Thoracic aorta (tissue), 2 donors: ENCODE measurements around the gene HDAC5. TPM values are rescaled to one million over a fixed set of nuclear protein-coding genes. Genes with fewer than 3 reads are reported as not detected.

Source experiments
- ATAC-seq: fragments of 150-250 bp; one replicate; pipeline ENCODE4 v1.8.0; 2017; ENCODE audit warnings: low read depth; ENCODE audit not compliant: insufficient number of reproducible peaks, low FRiP score
- DNase-seq: peaks from one replicate; pipeline ENCODE4 v3.0.0-alpha.2; 2020; ENCODE audit warnings: low spot score
- H3K27ac ChIP-seq, 2 donors: fragments of 200-600 bp; sonication (generic); 1 replicate in 1 of 2; 2 replicates in 1 of 2; pipeline ENCODE4 v1.5.1; 2016; ENCODE audit warnings: mild to moderate bottlenecking in 2 of 2, moderate library complexity in 2 of 2
- H3K27me3 ChIP-seq: fragments of 200-600 bp; sonication (generic); replicated peaks from 2 replicates; pipeline ENCODE4 v1.6.0; 2016; ENCODE audit warnings: mild to moderate bottlenecking; ENCODE audit not compliant: insufficient read depth
- H3K36me3 ChIP-seq: fragments of 200-600 bp; sonication (generic); one replicate; pipeline ENCODE4 v1.5.1; 2016
- H3K4me1 ChIP-seq, 2 donors: fragments of 200-600 bp; sonication (generic); 1 replicate in 1 of 2; 2 replicates in 1 of 2; pipeline versions ENCODE4 v1.5.1 to v1.6.0; 2016; ENCODE audit warnings: low read depth in 2 of 2, mild to moderate bottlenecking in 1 of 2; ENCODE audit not compliant: control insufficient read depth in 1 of 2
- H3K4me3 ChIP-seq: fragments of 200-600 bp; sonication (generic); 2 replicates; pipeline ENCODE4 v1.5.1; 2016; ENCODE audit warnings: mild to moderate bottlenecking
- H3K9me3 ChIP-seq: fragments of 200-600 bp; sonication (generic); 2 replicates; pipeline ENCODE4 v1.5.1; 2016
- total RNA-seq, 2 donors: library from RNA; depleted of rRNA; stranded (reverse); fragments of >200 nt; gene quantifications; one replicate each; pipeline versions ENCODE4 v1.1.0 to v1.2.3, GENCODE V29; 2016
- TF ChIP-seq, protein P1 (sequence below): fragments of 200-600 bp; sonication (generic); IDR thresholded peaks from one replicate; pipeline ENCODE4 v1.5.1; 2019; ENCODE audit warnings: antibody characterized with exemption

Gene HDAC5
- total RNA-seq, 2 donors from 2014 or later: 76.9 to 115 TPM

GRCh38 chr17:44033861-44034408 lies 89.5 kb downstream of the HDAC5 start:
- Histone ChIP-seq H3K4me3 (no peak overlapping the region), H3K27me3 (no peaks in the 10 kb centered on the region), H3K36me3 (peaks cover 32% of the 10 kb centered on the region), H3K4me1 (no peaks in the 10 kb centered on the region), H3K9me3 (no peaks in the 10 kb centered on the region), H3K27ac (no peak overlapping the region)
- TF ChIP-seq, protein P1, sequence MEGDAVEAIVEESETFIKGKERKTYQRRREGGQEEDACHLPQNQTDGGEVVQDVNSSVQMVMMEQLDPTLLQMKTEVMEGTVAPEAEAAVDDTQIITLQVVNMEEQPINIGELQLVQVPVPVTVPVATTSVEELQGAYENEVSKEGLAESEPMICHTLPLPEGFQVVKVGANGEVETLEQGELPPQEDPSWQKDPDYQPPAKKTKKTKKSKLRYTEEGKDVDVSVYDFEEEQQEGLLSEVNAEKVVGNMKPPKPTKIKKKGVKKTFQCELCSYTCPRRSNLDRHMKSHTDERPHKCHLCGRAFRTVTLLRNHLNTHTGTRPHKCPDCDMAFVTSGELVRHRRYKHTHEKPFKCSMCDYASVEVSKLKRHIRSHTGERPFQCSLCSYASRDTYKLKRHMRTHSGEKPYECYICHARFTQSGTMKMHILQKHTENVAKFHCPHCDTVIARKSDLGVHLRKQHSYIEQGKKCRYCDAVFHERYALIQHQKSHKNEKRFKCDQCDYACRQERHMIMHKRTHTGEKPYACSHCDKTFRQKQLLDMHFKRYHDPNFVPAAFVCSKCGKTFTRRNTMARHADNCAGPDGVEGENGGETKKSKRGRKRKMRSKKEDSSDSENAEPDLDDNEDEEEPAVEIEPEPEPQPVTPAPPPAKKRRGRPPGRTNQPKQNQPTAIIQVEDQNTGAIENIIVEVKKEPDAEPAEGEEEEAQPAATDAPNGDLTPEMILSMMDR: no peak
- ATAC-seq (no peak), DNase-seq (no peak)

DNA sequence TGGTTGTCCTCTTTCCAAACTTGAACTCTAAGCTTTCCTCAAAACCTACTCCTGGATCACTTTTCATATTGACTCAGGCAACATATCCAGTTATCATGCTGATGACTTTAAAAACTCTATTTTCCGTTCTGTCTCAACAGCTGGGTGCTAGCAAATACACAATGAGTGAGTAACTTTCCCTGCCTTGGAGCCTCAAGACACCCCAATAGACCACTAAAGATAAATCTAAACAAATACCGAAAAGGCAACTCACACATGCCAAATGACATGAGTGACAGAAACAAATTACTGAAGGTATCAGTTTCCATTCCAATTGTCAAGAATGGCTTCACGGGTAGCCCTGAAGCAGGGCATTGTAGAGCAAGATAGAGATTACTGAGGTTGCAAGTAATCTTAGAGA lies 93.0 kb downstream of the HDAC5 start:
- ATAC-seq (no peak), DNase-seq (no peak)
- peaks cover 15% of the 10 kb centered on the region for H3K36me3 ChIP-seq
- H3K4me3 ChIP-seq: no peak overlapping the region
- H3K27ac ChIP-seq: no peak overlapping the region
- H3K9me3 ChIP-seq: no peaks in the 10 kb centered on the region
- TF ChIP-seq, protein P1: no peak
- H3K27me3 ChIP-seq: no peaks in the 10 kb centered on the region
- H3K4me1 ChIP-seq: no peaks in the 10 kb centered on the region

DNA sequence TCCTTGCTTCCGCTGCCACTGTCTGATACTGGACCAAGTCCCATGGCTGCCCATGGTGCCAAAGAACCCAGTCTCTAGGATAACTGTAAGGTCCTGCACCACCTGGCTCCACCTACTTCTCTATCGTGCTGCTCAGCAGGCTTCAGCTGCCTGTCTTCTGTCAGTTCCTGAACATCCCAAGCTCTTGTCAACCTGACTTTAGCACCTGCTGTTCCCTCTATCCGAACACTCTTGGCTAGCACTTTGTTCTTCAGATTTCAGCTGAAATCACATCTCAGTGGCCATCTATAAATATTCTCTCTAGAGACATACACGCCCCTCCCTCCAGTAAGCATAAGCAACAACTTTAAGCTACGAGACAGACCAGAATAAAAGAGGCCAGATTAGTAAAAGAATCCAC lies 93.7 kb downstream of the HDAC5 start:
- H3K27ac ChIP-seq: no peak overlapping the region
- DNase-seq: no peak
- H3K27me3 ChIP-seq: no peaks in the 10 kb centered on the region
- no peak overlapping the region for H3K4me3 ChIP-seq
- TF ChIP-seq, protein P1: no peak
- no peaks in the 10 kb centered on the region for H3K4me1 ChIP-seq
- no peak for ATAC-seq
- H3K9me3 ChIP-seq: no peaks in the 10 kb centered on the region
- H3K36me3 ChIP-seq: peaks cover 15% of the 10 kb centered on the region

Other genes starting within 250 kb of the HDAC5 start
- 10 to 100 TPM; 10.7 to 15.0 TPM for gene MPP2, start 216.1 kb downstream of the HDAC5 start, total RNA-seq
- not detected for gene PPY, start 181.2 kb downstream of the HDAC5 start, total RNA-seq
- not detected for gene PYY, start 169.7 kb downstream of the HDAC5 start, total RNA-seq
- under 1 TPM in 1 of 2 donors, not detected in 1; 0.92 TPM for gene NAGS, start 119.0 kb downstream of the HDAC5 start, total RNA-seq
- 10 to 100 TPM; 21.9 to 24.4 TPM for gene TMEM101, start 108.7 kb downstream of the HDAC5 start, total RNA-seq
- 10 to 100 TPM; 24.9 to 30.8 TPM for gene LSM12, start 57.0 kb downstream of the HDAC5 start, total RNA-seq
- 10 to 100 TPM; 26.4 to 54.6 TPM for gene G6PC3, start 52.9 kb downstream of the HDAC5 start, total RNA-seq
- 1 to 10 TPM in 1 of 2 donors, under 1 TPM in 1; 0.85 to 2.6 TPM for gene HROB, start 18.3 kb upstream of the HDAC5 start, total RNA-seq
- gene ASB16, start 47.1 kb upstream of the HDAC5 start, total RNA-seq: 1 to 10 TPM; 2.3 to 3.9 TPM
- 10 to 100 TPM; 20.4 to 42.8 TPM for gene TMUB2, start 63.3 kb upstream of the HDAC5 start, total RNA-seq
- 10 to 100 TPM; 46.5 to 55.8 TPM for gene ATXN7L3, start 76.2 kb upstream of the HDAC5 start, total RNA-seq
- gene UBTF, start 96.0 kb upstream of the HDAC5 start, total RNA-seq: 10 to 100 TPM; 48.2 to 55.4 TPM
- under 1 TPM in 1 of 2 donors, not detected in 1; 0.56 TPM for gene SLC4A1, start 144.5 kb upstream of the HDAC5 start, total RNA-seq
- under 1 TPM in 1 of 2 donors, not detected in 1; 0.81 TPM for gene RUNDC3A, start 185.0 kb upstream of the HDAC5 start, total RNA-seq
- 10 to 100 TPM; 63.2 to 74.6 TPM for gene SLC25A39, start 201.2 kb upstream of the HDAC5 start, total RNA-seq
- 100 to 1,000 TPM; 203 to 292 TPM for gene GRN, start 221.7 kb upstream of the HDAC5 start, total RNA-seq
- under 1 TPM in 1 of 2 donors, not detected in 1; 0.63 TPM for gene FAM171A2, start 240.2 kb upstream of the HDAC5 start, total RNA-seq